ENCODE measurements around the gene DAP3. TPM values are rescaled to one million over a fixed set of nuclear protein-coding genes. Genes with fewer than 3 reads are reported as not detected.
"Not testable (repeated sequence)": the region's sequence is repeated elsewhere in the genome, so short reads cannot be mapped to it uniquely, and the experiment has no call there.

The DAP3 gene
- total RNA-seq, 2 experiments from 2014 or later = 159 to 162 TPM

DNA sequence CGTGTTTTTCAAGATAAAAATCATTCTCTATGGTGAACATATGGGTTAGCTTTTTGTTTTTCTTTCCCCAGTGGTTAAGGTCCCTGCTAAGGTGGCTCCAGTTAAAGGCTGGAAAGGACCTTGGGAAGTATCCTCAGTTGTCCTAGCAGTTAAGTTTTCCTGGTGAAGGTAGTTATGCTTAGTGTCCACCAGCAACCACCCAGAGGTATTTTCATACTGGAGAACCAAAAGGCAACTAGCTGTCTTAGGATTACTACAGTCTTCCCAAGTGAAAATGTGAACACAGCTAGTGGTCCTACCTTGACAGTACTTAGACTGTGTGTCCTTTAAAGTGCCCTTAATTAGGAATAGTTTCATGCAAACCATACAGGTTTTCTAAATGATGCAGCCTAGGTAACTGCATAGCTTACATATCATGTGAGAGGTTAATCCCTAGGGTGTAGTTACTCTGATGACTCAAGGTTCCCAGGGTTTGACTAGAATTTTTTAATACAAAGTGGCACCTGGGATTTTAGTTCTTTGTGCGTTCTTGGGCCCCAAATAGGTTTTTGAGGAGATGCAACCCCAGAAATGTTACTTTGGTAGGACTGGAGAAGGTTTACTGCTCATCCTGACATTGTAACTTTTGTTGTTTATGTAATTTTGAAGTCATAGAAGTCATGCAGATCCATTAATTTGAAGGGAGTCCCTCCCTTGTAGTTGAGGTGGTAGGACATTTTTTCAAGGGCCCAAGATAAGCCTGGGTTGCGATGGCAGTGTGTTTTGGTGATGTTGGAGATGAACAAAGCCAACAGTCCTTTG, 36.8 kb upstream of the DAP3 start:
- Mint-ChIP-seq H3K4me3 (no peak overlapping the region), H3K4me1 (peaks cover 4% of the 10 kb centered on the region), H3K36me3 (ENCODE audit: low read depth) (no peaks in the 10 kb centered on the region), H3K27me3 (peaks cover 2% of the 10 kb centered on the region), H3K9me3 (ENCODE audit: low read depth) (no peaks in the 10 kb centered on the region), H3K27ac (no peak overlapping the region)
- CTCF ChIA-PET = interaction anchor here (1.1 kb wide), 1 partner anchor 38 kb away, joined by 3 read pairs; no protein-coding TSS in a partner anchor
- POLR2A ChIA-PET = interaction anchor here (0.6 kb wide), 1 partner anchor 29 kb away, joined by 4 read pairs; no protein-coding TSS in a partner anchor
- no peak for DNase-seq
- intact Hi-C loops (cut with DNase I, micrococcal nuclease) = no loop called here
- no peak for ATAC-seq

- peaks cover 2% of the 10 kb centered on the region for H3K27me3 Mint-ChIP-seq
- ChIA-PET POLR2A (no interaction called here), CTCF (interaction anchor here (0.7 kb wide), 1 partner anchor 110 kb away, joined by 3 read pairs; no protein-coding TSS in a partner anchor)
- DNase-seq (no peak), ATAC-seq (no peak)
- intact Hi-C loops (cut with DNase I, micrococcal nuclease) = no loop called here
- no peaks in the 10 kb centered on the region for H3K9me3 Mint-ChIP-seq (ENCODE audit: low read depth)
- no peaks in the 10 kb centered on the region for H3K36me3 Mint-ChIP-seq (ENCODE audit: low read depth)
- H3K27ac Mint-ChIP-seq = no peak overlapping the region
- H3K4me1 Mint-ChIP-seq = peaks cover 4% of the 10 kb centered on the region
- H3K4me3 Mint-ChIP-seq = no peak overlapping the region
These were observed 35.9 kb upstream of the DAP3 start for GRCh38 chr1:155652951-155653350.

- Mint-ChIP-seq H3K4me3 (no peak overlapping the region), H3K27ac (no peak overlapping the region), H3K36me3 (ENCODE audit: low read depth) (peaks cover 36% of the 10 kb centered on the region), H3K4me1 (no peaks in the 10 kb centered on the region), H3K27me3 (no peaks in the 10 kb centered on the region), H3K9me3 (ENCODE audit: low read depth) (no peaks in the 10 kb centered on the region)
- intact Hi-C loops (cut with DNase I, micrococcal nuclease) = no loop called here
- no peak for DNase-seq
- ChIA-PET POLR2A (no interaction called here), CTCF (no interaction called here)
- ATAC-seq = no peak
These were observed 31.4 kb upstream of the DAP3 start for GRCh38 chr1:155657463-155657862.

- intact Hi-C loops (cut with DNase I, micrococcal nuclease); H3K4me3 Mint-ChIP-seq; H3K27me3 Mint-ChIP-seq; H3K27ac Mint-ChIP-seq; POLR2A ChIA-PET; DNase-seq; CTCF ChIA-PET; ATAC-seq; H3K9me3 Mint-ChIP-seq (ENCODE audit: low read depth); H3K4me1 Mint-ChIP-seq: not testable (repeated sequence)
- peaks cover 56% of the 10 kb centered on the region for H3K36me3 Mint-ChIP-seq (ENCODE audit: low read depth)
These were observed 27.7 kb upstream of the DAP3 start for GRCh38 chr1:155661239-155661638.

DNA sequence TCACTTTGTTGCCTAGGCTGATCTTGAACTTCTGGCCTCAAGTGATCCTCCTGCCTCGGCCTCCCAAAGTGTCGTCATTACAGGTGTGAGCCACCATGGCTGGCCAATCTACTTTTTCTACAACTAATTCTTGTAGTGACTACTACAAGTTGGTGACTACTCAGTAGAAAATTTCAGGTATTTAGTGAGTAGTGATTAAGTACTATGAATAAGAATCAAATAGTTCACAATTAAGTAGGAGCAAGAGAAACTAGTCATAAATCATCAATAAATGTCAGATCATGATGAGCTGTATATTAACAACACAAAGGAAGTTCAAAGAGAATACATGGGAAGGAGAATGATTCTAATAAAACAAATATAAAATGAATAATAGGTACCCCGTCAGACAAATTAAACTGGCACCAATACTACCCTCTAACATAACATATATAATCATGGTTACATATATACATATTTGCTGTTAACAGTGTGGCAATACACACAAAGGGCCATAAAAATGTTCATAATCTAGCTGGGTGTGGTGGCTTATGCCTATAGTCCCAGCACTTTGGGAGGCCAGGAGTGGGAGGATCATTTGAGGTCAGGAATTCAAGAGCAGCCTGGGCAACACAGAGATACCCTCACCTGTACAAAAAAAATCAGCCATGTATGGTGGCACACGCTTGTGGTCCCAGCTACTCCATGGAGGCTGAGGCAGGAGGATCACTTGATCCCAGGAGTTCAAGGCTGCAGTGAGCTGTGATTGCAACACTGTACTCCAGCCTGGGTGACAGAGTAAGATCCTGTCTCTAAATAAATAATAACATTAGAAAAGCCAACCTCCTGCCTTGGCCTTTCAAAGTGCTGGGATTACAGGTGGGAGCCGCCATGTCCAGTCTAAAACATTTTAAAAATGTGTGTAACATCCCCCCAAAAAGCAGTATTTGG, 19.4 kb upstream of the DAP3 start:
- DNase-seq = no peak
- Mint-ChIP-seq H3K4me3 (no peak overlapping the region), H3K9me3 (ENCODE audit: low read depth) (no peaks in the 10 kb centered on the region), H3K27ac (no peak overlapping the region), H3K4me1 (no peaks in the 10 kb centered on the region), H3K27me3 (no peaks in the 10 kb centered on the region), H3K36me3 (ENCODE audit: low read depth) (peaks cover 55% of the 10 kb centered on the region)
- intact Hi-C loops (cut with DNase I, micrococcal nuclease) = no loop called here
- ATAC-seq = no peak
- POLR2A ChIA-PET = no interaction called here
- CTCF ChIA-PET = no interaction called here

DNA sequence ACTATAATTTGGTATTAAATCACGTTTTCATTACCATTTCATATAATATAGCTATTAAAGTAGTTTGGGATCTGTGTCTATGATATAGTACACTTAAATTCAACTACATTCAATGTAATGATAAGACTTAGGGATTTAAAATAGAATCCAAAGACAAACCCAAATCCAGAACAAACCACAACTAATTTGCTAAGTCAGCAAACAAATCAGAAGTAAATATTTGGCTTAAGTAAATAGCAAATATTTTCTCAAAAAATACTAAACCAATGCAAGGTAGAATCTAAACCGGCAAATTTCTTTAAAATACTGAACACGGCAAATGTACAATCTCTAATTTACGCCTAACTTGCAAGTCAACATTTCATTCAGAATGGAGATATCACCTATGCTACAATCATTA, 17.1 kb upstream of the DAP3 start:
- CTCF ChIA-PET = no interaction called here
- Mint-ChIP-seq H3K27ac (no peak overlapping the region), H3K27me3 (no peaks in the 10 kb centered on the region), H3K36me3 (ENCODE audit: low read depth) (peaks cover 65% of the 10 kb centered on the region), H3K4me3 (no peak overlapping the region), H3K9me3 (ENCODE audit: low read depth) (no peaks in the 10 kb centered on the region), H3K4me1 (no peaks in the 10 kb centered on the region)
- ATAC-seq (no peak), DNase-seq (no peak)
- intact Hi-C loops (cut with DNase I, micrococcal nuclease) = no loop called here
- POLR2A ChIA-PET = no interaction called here

DNA sequence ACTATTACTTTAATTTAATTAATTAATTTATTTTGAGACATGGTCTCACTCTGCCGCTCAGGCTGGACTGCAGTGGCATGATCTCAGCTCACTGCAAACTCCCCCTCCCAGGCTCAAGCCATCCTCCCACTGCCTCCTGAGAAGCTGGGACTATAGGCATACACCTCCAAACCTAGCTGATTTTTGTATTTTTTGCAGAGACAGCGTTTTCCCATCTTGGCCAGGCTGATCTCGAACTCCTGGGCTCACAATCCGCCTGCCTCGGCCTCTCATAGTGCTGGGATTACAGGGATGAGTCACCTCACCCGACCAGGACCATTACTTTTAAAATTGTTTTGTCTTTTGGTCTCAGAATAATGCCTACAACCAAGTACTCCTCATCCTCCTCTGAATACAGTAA, 15.9 kb upstream of the DAP3 start:
- H3K4me3 Mint-ChIP-seq = no peak overlapping the region
- ATAC-seq (no peak), DNase-seq (no peak)
- ChIA-PET CTCF (interaction anchor here (1.1 kb wide), 1 partner anchor 9 kb away, joined by 3 read pairs; no protein-coding TSS in a partner anchor), POLR2A (interaction anchor here (0.7 to 0.8 kb wide), 2 partner anchors 10 to 165 kb away, joined by 3 to 4 read pairs; no protein-coding TSS in a partner anchor)
- peaks cover 61% of the 10 kb centered on the region for H3K36me3 Mint-ChIP-seq (ENCODE audit: low read depth)
- no peaks in the 10 kb centered on the region for H3K9me3 Mint-ChIP-seq (ENCODE audit: low read depth)
- H3K27ac Mint-ChIP-seq = no peak overlapping the region
- H3K4me1 Mint-ChIP-seq = no peaks in the 10 kb centered on the region
- intact Hi-C loops (cut with DNase I, micrococcal nuclease) = no loop called here
- no peaks in the 10 kb centered on the region for H3K27me3 Mint-ChIP-seq

DNA sequence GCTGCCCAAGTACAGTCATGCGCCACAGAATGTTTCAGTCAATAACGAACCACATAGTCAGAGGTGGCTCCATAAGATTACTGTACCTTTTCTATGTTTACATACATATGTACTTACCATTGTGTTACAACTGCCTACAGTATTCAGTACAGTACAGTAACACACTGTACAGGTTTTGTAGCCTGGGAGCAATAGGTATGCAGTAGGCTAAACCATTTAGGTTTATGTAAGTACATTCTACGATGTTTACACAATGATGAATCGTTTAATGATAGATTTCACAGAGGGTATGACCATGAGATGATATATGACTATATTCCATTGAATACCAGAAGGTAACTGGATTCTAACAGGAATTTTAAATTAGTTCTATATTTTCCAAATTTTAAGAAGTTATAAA, 10.9 kb upstream of the DAP3 start:
- CTCF ChIA-PET = no interaction called here
- Mint-ChIP-seq H3K4me1 (peaks cover 12% of the 10 kb centered on the region), H3K27ac (no peak overlapping the region), H3K4me3 (no peak overlapping the region), H3K9me3 (ENCODE audit: low read depth) (no peaks in the 10 kb centered on the region), H3K27me3 (no peaks in the 10 kb centered on the region), H3K36me3 (ENCODE audit: low read depth) (peaks cover 46% of the 10 kb centered on the region)
- no peak for DNase-seq
- POLR2A ChIA-PET = no interaction called here
- no peak for ATAC-seq
- intact Hi-C loops (cut with DNase I, micrococcal nuclease) = no loop called here

DNA sequence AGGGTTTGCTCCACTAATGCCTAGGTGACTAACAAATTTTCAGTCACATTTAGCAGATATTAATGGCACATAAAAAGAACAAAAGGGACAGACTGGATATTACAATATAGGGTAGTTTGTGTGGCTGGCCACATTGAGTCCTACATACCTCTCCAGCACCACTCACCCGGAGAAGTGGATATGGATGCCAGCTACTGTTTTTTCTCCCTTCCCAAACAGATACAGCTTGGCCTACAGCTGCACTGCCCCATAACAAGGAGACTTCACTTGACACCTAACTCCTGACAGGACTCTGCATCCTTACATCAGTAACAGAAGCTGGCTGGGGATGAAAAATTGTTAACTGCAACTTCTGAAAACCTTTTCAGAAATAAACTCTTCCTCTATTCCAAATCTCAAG, 9.9 kb upstream of the DAP3 start:
- H3K4me3 Mint-ChIP-seq; H3K9me3 Mint-ChIP-seq (ENCODE audit: low read depth); ATAC-seq; CTCF ChIA-PET; H3K27me3 Mint-ChIP-seq; intact Hi-C loops (cut with DNase I, micrococcal nuclease); H3K27ac Mint-ChIP-seq; POLR2A ChIA-PET; DNase-seq: not testable (repeated sequence)
- peaks cover 19% of the 10 kb centered on the region for H3K4me1 Mint-ChIP-seq
- H3K36me3 Mint-ChIP-seq (ENCODE audit: low read depth) = peaks cover 48% of the 10 kb centered on the region

- ATAC-seq = no peak
- POLR2A ChIA-PET = interaction anchor here (0.6 kb wide), 1 partner anchor 29 kb away, joined by 4 read pairs; no protein-coding TSS in a partner anchor
- H3K4me1 Mint-ChIP-seq = peaks cover 34% of the 10 kb centered on the region
- H3K27me3 Mint-ChIP-seq = no peaks in the 10 kb centered on the region
- CTCF ChIA-PET = interaction anchor here (0.9 to 1.0 kb wide), 2 partner anchors 15 to 73 kb away, joined by 3 to 4 read pairs; no protein-coding TSS in a partner anchor
- intact Hi-C loops (cut with DNase I, micrococcal nuclease) = loop anchor here in 1 of 2 experiments (10.0 kb wide), 1 partner anchor 706 kb away; the partner anchor contains the start of genes CKS1B and SHC1
- no peak for DNase-seq
- peaks cover 40% of the 10 kb centered on the region for H3K36me3 Mint-ChIP-seq (ENCODE audit: low read depth)
- no peak overlapping the region for H3K27ac Mint-ChIP-seq
- no peak overlapping the region for H3K4me3 Mint-ChIP-seq
- H3K9me3 Mint-ChIP-seq (ENCODE audit: low read depth) = no peaks in the 10 kb centered on the region
These were observed 8.4 kb upstream of the DAP3 start for GRCh38 chr1:155680531-155680930.

DNA sequence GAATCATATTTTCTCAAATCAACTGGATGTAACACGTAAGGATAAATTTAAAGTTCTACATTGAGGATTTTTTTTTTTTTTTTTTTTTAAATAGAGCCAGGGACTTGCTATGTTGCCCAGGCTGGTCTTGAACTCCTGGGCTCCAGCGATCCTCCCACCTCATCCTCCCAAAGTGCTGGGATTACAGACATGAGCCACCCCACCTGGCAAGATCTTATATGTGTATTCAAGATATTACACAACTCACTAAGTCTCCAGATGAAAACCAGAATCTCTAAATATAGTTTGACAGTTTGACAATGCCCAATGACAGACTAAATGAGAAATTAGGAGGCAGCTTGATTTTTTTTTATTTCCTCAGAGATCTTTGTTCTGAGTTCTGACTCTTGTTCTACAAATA, 7.1 kb upstream of the DAP3 start:
- Mint-ChIP-seq H3K36me3 (ENCODE audit: low read depth) (peaks cover 36% of the 10 kb centered on the region), H3K27ac (no peak overlapping the region), H3K4me3 (no peak overlapping the region), H3K9me3 (ENCODE audit: low read depth) (no peaks in the 10 kb centered on the region), H3K27me3 (no peaks in the 10 kb centered on the region), H3K4me1 (peaks cover 43% of the 10 kb centered on the region)
- no peak for DNase-seq
- intact Hi-C loops (cut with DNase I, micrococcal nuclease) = loop anchor here in 1 of 2 experiments (10.0 kb wide), 1 partner anchor 707 kb away; the partner anchor contains the start of genes CKS1B and SHC1
- ChIA-PET CTCF (interaction anchor here (0.7 to 1.4 kb wide), 3 partner anchors 14 to 191 kb away, joined by 3 read pairs; no protein-coding TSS in a partner anchor), POLR2A (interaction anchor here (0.6 to 0.9 kb wide), 3 partner anchors 64 to 382 kb away, joined by 3 to 7 read pairs (median 6); no protein-coding TSS in a partner anchor)
- no peak for ATAC-seq
